Renal cortical epithelial cell (primary cell): ENCODE measurements around the gene GIPC1. TPM values are rescaled to one million over a fixed set of nuclear protein-coding genes. Genes with fewer than 3 reads are reported as not detected.
"Not testable (repeated sequence)": the region's sequence is repeated elsewhere in the genome, so short reads cannot be mapped to it uniquely, and the experiment has no call there.

Source experiments
- DNase-seq: peaks from one replicate; pipeline ENCODE4 v3.0.0-alpha.2; 2011; ENCODE audit warnings: low read depth
- total RNA-seq: library from RNA; depleted of rRNA; stranded (reverse); fragments of >200 nt; gene quantifications from 2 replicates; pipeline ENCODE4 v1.2.3, GENCODE V29; 2014

GIPC1 gene
- total RNA-seq, 1 donor from 2014 or later, result 180 TPM

GRCh38 chr19:14471436-14472187 is 24.3 kb downstream of the GIPC1 start:
- DNase-seq, result no peak

GRCh38 chr19:14470031-14470876 is 25.7 kb downstream of the GIPC1 start:
- DNase-seq, result no peak

- DNase-seq, result no peak
Measured at GRCh38 chr19:14467816-14468215, 28.1 kb downstream of the GIPC1 start.

GRCh38 chr19:14467391-14467790 is 28.5 kb downstream of the GIPC1 start:
- no peak for DNase-seq

- no peak for DNase-seq
Measured at GRCh38 chr19:14463747-14464146, 32.2 kb downstream of the GIPC1 start.

GRCh38 chr19:14462401-14462800 is 33.5 kb downstream of the GIPC1 start:
- DNase-seq, result not testable (repeated sequence)

- no peak for DNase-seq
Measured at GRCh38 chr19:14460935-14461334, 35.0 kb downstream of the GIPC1 start.

- DNase-seq, result no peak
Measured at GRCh38 chr19:14459703-14460102, 36.2 kb downstream of the GIPC1 start.

GRCh38 chr19:14452303-14452702 is 43.6 kb downstream of the GIPC1 start:
- DNase-seq, result not testable (repeated sequence)

GRCh38 chr19:14450876-14451275 is 45.1 kb downstream of the GIPC1 start:
- no peak for DNase-seq

- no peak for DNase-seq
Measured at GRCh38 chr19:14450168-14450874, 45.6 kb downstream of the GIPC1 start.

- DNase-seq, result peak; percentile 46
Measured at GRCh38 chr19:14449321-14449720, 46.6 kb downstream of the GIPC1 start.

GRCh38 chr19:14446336-14447036 is 49.4 kb downstream of the GIPC1 start:
- DNase-seq, result no peak

- no peak for DNase-seq
Measured at GRCh38 chr19:14443632-14444216, 52.2 kb downstream of the GIPC1 start.

- no peak for DNase-seq
Measured at GRCh38 chr19:14442891-14443631, 52.9 kb downstream of the GIPC1 start.

GRCh38 chr19:14441041-14441938 is 54.6 kb downstream of the GIPC1 start:
- no peak for DNase-seq

GRCh38 chr19:14440049-14440448 is 55.9 kb downstream of the GIPC1 start:
- no peak for DNase-seq

GRCh38 chr19:14439014-14439413 is 56.9 kb downstream of the GIPC1 start:
- no peak for DNase-seq

GRCh38 chr19:14437578-14438140 is 58.3 kb downstream of the GIPC1 start:
- no peak for DNase-seq
